NT2/D1 (cell line): ENCODE data around the gene ADAM33.

Experiments
- DNase-seq: peaks from one replicate; pipeline ENCODE4 v3.0.0-alpha.2; 2011; ENCODE audit warnings: low read depth, low spot score
- H3K27me3 ChIP-seq: 2 replicates; pipeline ENCODE4 v1.6.0; 2011; ENCODE audit warnings: mild to moderate bottlenecking; ENCODE audit not compliant: insufficient read length, insufficient read depth
- H3K36me3 ChIP-seq: 2 replicates; pipeline ENCODE4 v1.6.1; 2011; ENCODE audit warnings: mild to moderate bottlenecking, low read length, mixed read lengths; ENCODE audit not compliant: insufficient read depth, insufficient read length
- H3K4me1 ChIP-seq: 2 replicates; pipeline ENCODE4 v1.5.1; 2011; ENCODE audit not compliant: insufficient read depth, insufficient read length
- H3K4me3 ChIP-seq: 2 replicates; pipeline ENCODE4 v1.5.1; 2011; ENCODE audit warnings: low read depth; ENCODE audit not compliant: insufficient read length
- H3K9ac ChIP-seq: 2 replicates; pipeline ENCODE4 v1.6.0; 2011; ENCODE audit warnings: low read depth; ENCODE audit not compliant: insufficient read length
- H3K9me3 ChIP-seq: 2 replicates; pipeline ENCODE4 v1.5.1; 2011; ENCODE audit warnings: mild to moderate bottlenecking, low read length; ENCODE audit not compliant: insufficient read depth
- SUZ12 ChIP-seq: IDR thresholded peaks from 2 replicates; pipeline ENCODE4 v1.6.1; 2011; ENCODE audit not compliant: insufficient read length, insufficient read depth; ENCODE audit errors: extremely low read depth
- YY1 ChIP-seq: IDR thresholded peaks from 2 replicates; pipeline ENCODE4 v1.6.1; 2011; ENCODE audit not compliant: insufficient read length, insufficient read depth
- ZNF274 ChIP-seq: IDR thresholded peaks from 2 replicates; pipeline ENCODE4 v1.6.1; 2011; ENCODE audit warnings: mild to moderate bottlenecking, low read depth, low read length

The ADAM33 gene

DNA sequence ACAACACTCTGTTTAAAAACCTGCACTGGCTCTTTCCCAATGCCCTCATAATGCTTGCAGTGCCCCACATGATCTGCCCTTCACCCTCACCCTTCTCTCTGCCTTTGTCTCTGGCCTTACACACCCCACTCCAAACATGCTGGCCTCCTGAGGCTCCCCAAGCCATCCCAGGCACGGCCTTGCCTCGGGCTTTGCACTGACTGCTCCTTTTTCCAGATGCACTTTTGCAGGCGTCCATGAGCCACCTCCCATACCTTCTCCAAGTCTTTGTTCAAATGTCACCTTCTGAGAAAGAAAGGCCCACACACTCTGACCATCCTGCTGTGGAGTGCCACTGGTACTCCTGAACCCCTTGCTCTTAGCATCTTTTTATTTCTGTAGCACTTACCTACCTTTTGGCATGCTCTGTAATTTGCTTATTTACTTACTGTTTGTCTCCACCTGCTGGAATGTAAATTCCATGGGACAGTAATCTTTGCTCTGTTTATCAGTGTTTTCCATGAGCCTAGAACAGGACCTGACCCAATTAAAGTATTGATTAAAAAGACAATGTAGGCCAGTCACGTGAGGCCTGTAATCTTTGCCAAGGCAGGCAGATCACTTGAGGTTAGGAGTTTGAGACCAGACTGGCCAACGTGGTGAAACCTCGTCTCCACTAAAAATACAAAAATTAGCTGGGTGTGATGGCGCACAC is 49.4 kb downstream of the ADAM33 start:
- Histone ChIP-seq H3K4me3 (no peak overlapping the region), H3K4me1 (peaks cover 2% of the 10 kb centered on the region), H3K9me3 (no peaks in the 10 kb centered on the region), H3K27me3 (no peaks in the 10 kb centered on the region), H3K36me3 (no peaks in the 10 kb centered on the region), H3K9ac (no peak overlapping the region)
- DNase-seq = no peak
- TF ChIP-seq SUZ12 (no peak), YY1 (no peak), ZNF274 (no peak)

DNA sequence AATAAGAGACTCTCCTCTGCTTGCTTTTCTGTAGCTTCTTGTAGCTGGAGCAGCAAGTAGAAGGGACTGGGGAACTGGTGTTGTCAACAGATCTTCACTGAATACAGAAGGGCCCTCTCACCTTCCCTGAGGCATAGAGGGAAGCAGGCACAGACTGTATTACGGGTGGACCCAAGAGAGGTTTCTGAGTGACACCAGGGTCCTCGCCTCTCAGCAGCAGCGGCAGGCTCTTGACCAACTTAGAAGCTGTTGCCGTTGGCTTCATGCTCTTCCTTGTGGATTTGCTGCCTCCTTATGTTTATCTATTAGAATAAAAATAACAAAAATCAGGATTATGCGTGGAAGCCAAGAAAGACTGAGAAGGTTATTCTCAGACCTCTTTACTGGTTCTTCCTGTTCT is 50.3 kb downstream of the ADAM33 start:
- Histone ChIP-seq H3K4me3 (no peak overlapping the region), H3K27me3 (no peaks in the 10 kb centered on the region), H3K36me3 (no peaks in the 10 kb centered on the region), H3K9me3 (no peaks in the 10 kb centered on the region), H3K4me1 (peaks cover 2% of the 10 kb centered on the region), H3K9ac (no peak overlapping the region)
- DNase-seq = no peak
- TF ChIP-seq YY1 (no peak), SUZ12 (no peak), ZNF274 (no peak)

DNA sequence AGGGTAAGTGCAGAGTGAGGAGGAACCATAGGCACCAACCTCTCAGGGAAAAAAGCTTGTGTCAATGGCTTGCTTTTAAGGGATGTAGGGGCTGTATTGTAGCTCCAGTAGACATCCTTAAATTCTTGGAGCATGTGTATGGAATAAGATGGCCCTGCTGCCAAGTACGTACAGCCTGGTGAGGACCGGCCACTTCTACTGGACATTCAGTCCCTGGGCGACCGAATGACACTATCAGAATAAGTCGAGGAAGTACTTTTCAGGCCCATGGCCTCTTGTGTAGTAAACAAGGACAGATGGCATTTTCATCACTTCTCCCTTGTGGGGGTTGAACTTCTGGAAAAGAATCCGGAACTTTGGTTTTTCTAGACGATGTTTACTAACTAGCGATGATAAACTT is 51.4 kb downstream of the ADAM33 start:
- peaks cover 2% of the 10 kb centered on the region for H3K4me1 ChIP-seq
- no peaks in the 10 kb centered on the region for H3K27me3 ChIP-seq
- no peaks in the 10 kb centered on the region for H3K36me3 ChIP-seq

DNA sequence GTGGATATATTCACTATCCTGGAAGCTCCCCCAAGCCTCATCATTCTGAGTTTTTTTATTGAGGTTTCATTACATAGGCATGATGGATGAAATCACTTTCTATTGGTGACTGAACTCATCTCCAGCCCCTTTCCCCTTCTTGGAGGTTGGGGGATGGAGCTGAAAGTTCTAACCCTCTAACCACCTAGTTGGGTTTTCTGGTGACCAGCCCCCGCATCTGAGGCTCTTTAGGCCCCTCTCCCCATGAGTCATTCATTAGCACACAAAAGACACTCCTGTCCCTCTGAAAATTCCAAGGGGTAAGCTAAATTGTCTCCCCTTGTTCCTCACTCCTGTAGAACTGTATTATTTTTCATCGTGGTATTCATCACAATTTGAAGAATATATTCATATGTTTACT is 51.9 kb downstream of the ADAM33 start:
- TF ChIP-seq SUZ12 (no peak), ZNF274 (no peak), YY1 (no peak)
- Histone ChIP-seq H3K4me3 (no peak overlapping the region), H3K4me1 (peaks cover 2% of the 10 kb centered on the region), H3K9ac (no peak overlapping the region), H3K27me3 (no peaks in the 10 kb centered on the region), H3K36me3 (no peaks in the 10 kb centered on the region), H3K9me3 (no peaks in the 10 kb centered on the region)
- DNase-seq = peak; percentile 61

More for the DNA sequence above, 51.4 kb downstream of the ADAM33 start:
- DNase-seq = no peak
- TF ChIP-seq ZNF274 (no peak), SUZ12 (no peak), YY1 (no peak)
- Histone ChIP-seq H3K4me3 (no peak overlapping the region), H3K9ac (no peak overlapping the region), H3K9me3 (no peaks in the 10 kb centered on the region)

DNA sequence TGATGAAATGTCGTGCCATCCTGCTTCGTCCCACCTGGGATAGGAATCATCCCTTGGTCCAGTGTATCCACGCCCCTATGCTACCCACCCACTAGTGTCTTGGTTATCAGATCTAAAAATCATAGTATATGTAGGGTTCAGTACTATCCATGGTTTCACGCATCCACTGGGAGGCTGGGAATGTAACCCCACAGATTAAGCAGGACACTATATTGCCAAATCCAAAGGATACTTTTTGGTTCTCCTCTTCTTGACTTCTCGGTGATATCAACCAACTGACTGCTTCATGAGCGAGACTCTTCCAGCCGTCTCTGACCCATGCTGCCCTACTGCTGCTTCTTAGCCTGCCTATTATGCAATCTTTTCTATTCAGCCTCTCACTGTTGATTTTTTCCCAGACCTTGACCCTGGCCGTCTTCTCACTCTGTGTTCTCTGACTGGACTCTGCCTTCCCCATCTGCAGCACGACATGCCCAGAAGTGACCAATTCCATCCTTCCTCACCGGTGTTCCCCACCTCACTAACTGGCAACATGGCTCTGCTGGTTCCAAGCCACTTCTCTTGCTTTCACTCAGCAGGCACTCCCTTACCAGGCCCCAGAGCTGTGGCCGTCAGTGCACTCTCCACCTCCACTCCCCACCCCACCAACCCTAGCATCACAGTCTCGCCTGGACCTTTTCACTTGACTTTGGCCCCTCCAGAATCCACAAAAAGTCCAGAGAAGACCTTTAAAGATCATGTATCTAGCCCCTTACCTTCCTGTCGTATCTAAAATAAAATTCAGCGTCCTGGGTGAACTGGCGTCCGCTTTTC is 53.1 kb downstream of the ADAM33 start:
- H3K9me3 ChIP-seq = no peaks in the 10 kb centered on the region
- no peak overlapping the region for H3K9ac ChIP-seq
- no peaks in the 10 kb centered on the region for H3K4me1 ChIP-seq
- H3K4me3 ChIP-seq = no peak overlapping the region
- no peaks in the 10 kb centered on the region for H3K36me3 ChIP-seq
- H3K27me3 ChIP-seq = no peaks in the 10 kb centered on the region
- TF ChIP-seq SUZ12 (no peak), ZNF274 (no peak), YY1 (no peak)
- no peak for DNase-seq

DNA sequence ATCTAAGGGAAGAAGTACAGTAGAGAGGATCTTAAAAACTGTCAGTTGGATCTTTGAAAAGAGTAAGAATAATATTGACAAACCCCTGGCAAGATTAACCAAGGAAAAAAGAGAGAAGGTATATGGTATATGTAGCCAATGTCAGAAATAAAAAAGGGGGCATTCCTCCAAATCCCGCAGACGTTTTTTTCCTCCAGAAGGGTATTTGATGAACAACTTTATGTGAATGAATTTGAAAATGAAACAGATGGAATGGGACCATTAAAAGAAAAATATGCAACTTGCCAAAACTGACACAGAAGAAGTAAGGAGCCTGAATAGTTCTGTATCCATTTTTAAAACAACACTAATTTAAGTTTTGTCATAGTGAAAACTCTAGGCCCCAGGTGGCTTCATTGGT is 54.3 kb downstream of the ADAM33 start:
- H3K4me1 ChIP-seq = no peaks in the 10 kb centered on the region
- H3K4me3 ChIP-seq = no peak overlapping the region
- H3K36me3 ChIP-seq = no peaks in the 10 kb centered on the region
- DNase-seq = no peak
- no peaks in the 10 kb centered on the region for H3K9me3 ChIP-seq
- no peaks in the 10 kb centered on the region for H3K27me3 ChIP-seq
- no peak for TF ChIP-seq YY1
- no peak for TF ChIP-seq SUZ12
- no peak for TF ChIP-seq ZNF274
- no peak overlapping the region for H3K9ac ChIP-seq

DNA sequence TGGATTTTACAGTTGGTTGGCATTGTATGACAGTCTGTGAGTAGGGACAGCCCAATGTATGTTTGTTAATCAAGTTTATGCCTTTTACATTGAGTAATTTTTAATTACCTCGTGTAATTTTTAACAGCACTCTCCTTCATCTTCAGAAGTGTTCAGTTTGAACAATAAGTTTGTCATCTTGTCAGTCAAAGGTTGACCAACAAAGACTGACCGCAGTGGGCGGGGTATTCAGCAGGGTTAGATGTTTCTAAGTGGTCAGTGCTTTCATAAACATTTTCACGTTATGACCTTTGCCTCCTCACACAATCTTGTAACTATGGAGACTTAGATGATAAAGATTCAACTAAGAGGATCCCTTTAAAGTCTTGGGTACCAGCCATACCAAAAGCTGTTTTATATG is 59.4 kb downstream of the ADAM33 start:
- TF ChIP-seq SUZ12 = no peak
- no peak for TF ChIP-seq YY1
- TF ChIP-seq ZNF274 = no peak
- Histone ChIP-seq H3K4me3 (no peak overlapping the region), H3K4me1 (no peaks in the 10 kb centered on the region), H3K9me3 (no peaks in the 10 kb centered on the region), H3K36me3 (no peaks in the 10 kb centered on the region), H3K27me3 (no peaks in the 10 kb centered on the region), H3K9ac (no peak overlapping the region)
- no peak for DNase-seq
